Left lobe of liver (tissue), 2 donors: Measurements from ENCODE around the gene SKAP2. TPM values are rescaled to one million over a fixed set of nuclear protein-coding genes. Genes with fewer than 3 reads are reported as not detected.

Source experiments
- ATAC-seq: fragments of 200-7000 bp; cut with Tn5 transposase; one replicate; pipeline ENCODE4 v1.9.1; 2020; ENCODE audit warnings: mild to moderate bottlenecking, moderate library complexity
- DNase-seq: peaks from one replicate; pipeline ENCODE4 v3.0.0-alpha.2; 2020; ENCODE audit warnings: low spot score
- total RNA-seq: library from RNA; stranded (reverse); gene quantifications from one replicate; pipeline ENCODE4 v1.2.1, GENCODE V29; 2021
- donor health status: DM: no; HTN: no; CAD: no; lungs with moderate emphysema.
- donor health status: DM: no; HTN: yes; CAD: no.

SKAP2 gene
- total RNA-seq, 1 donor from 2014 or later: 5.2 TPM

DNA sequence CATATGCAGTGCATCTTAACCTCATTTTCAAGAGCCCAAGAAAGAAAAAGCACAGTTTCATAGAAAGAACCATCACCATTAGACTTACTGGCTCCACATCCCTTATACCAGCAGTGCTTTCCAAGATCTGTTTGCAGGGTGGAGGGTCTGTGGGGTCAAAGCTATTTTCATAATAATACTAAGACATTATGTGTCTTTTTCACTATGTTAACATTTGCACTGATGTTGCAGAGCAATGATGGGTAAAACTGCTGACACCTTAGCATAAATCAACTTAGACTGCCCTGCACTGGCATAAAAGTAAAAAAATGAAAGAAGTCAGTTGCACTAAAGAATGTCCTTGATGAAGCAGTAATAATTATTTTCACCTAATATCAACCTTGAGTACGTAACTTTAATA is 166.2 kb downstream of the SKAP2 start:
- ATAC-seq (no peak), DNase-seq (no peak)

DNA sequence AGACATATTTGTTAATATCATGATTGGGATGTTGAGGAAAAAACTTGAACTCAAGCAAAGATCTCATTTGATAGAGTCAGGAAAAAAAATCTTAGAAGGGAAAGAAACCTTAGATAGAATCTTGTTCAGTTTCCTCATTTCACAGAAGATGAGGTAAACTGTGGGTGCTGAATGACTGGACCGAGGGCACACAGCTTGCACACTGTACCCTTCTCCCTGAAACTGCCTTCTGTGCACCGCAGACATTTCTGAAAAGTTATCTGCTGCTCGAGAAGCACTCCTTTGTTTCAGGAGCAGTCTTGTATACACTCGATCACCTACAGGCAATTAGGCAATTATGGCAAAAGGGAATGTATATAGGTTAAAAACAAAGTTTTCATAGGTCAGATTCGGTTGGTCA is 167.4 kb downstream of the SKAP2 start:
- ATAC-seq (no peak), DNase-seq (no peak)

DNA sequence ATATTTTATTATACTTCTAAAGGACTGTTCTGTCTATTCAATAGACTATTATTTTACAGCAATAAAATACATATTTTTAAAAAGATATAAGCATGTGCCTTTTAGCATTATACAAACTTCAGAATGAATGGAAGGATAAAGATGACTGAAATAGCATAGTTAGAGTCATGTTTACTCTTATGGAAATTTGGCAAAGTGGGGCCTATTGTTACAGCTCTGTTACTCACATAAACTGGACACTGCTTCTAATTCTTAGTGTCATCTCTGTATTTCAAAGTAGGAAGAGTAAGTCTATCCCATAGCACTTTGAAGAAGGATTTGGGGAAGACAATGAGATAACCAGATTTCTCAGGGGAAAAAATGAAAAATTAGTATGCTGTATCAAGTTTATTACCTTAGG is 168.2 kb downstream of the SKAP2 start:
- DNase-seq (no peak), ATAC-seq (no peak)

DNA sequence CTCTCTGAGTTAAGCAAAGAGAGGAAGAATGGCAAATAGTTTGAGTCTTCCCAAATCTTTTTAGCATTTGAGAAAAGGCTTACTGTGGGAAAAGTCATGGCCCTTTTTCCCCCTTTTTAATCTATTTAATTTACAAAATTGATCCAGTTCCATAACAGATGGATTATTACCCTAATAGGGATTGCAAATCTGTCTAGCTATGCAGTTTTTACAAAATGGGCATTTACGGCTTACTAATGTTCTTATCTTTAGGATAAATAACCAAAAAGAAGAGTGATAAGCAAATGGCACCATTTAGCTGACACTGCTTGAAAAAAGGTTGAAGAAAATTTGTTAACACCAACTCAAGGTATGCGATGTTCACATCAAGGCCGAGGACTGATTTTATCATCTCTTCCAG is 169.7 kb downstream of the SKAP2 start:
- DNase-seq: no peak
- no peak for ATAC-seq

DNA sequence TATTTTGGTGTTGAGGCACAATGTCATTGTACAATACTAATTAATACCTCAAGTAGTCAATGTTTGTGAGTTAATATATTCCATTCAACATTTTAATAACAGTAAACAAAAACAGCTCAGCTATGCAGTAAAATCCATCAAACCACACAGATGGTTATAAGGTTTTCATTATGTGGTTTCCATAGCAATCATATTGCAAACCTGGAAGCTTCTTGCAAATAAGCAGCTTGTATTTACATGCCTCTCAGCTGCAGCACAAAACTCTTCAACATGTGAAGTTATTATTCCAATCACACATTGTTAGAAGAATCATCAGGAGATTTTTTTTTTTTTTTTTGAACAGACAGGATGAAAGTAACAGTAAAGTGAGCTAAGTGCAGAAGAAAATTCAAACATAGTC is 170.2 kb downstream of the SKAP2 start:
- DNase-seq (no peak), ATAC-seq (no peak)

GRCh38 chr7:26691886-26692285 is 172.5 kb downstream of the SKAP2 start:
- DNase-seq (no peak), ATAC-seq (no peak)

- no peak for DNase-seq
- no peak for ATAC-seq
These were observed 173.0 kb downstream of the SKAP2 start for GRCh38 chr7:26691406-26691805.

GRCh38 chr7:26690135-26690805 is 174.1 kb downstream of the SKAP2 start:
- peak; percentile 17 for ATAC-seq

GRCh38 chr7:26688936-26689506 is 175.4 kb downstream of the SKAP2 start:
- DNase-seq: no peak
- peak; percentile 69 for ATAC-seq

More at GRCh38 chr7:26690135-26690805, 174.1 kb downstream of the SKAP2 start:
- no peak for DNase-seq

DNA sequence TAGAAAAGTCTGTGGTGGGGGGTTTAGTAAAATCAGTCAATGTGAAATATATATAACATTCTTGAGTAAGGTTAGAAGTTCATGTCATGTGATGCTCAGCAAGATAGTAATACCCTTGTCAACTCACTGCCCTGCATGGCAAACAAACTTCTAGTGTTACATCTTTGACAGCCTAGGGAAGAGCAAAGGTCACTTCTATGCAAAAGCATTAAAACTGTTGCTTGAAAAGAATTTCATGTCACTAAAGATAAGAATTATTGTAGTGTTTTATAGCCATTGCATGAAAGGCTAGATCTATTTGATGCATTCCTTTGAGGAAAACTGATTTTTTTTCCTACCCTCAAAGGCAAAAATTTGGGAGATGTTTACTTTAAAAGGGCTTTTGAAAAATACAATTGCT is 176.0 kb downstream of the SKAP2 start:
- ATAC-seq: peak; percentile 49
- DNase-seq: no peak

- ATAC-seq: no peak
These were observed 177.4 kb downstream of the SKAP2 start for GRCh38 chr7:26687032-26687431.

GRCh38 chr7:26686448-26686981 is 177.9 kb downstream of the SKAP2 start:
- peak; percentile 68 for ATAC-seq
- DNase-seq: no peak

More at GRCh38 chr7:26687032-26687431, 177.4 kb downstream of the SKAP2 start:
- no peak for DNase-seq

DNA sequence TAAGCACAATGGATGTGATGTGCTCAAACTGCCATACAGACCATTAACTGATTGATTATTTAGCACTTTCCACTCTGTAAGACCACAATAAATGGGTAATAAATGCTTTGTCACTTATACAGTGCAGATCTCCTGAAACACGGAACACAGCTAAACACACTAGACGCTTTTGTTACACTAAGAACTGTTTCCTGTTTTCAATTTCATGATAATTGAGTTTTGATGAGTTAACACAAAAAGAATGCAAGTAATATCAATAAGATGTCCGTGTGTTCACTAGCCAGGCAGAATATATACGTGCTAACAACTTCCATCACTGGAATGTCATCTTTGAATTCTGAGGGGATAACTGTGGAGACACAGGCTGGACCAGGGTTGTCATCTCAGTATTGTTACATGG is 178.8 kb downstream of the SKAP2 start:
- ATAC-seq (no peak), DNase-seq (no peak)

GRCh38 chr7:26684447-26684846 is 179.9 kb downstream of the SKAP2 start:
- no peak for ATAC-seq
- no peak for DNase-seq

DNA sequence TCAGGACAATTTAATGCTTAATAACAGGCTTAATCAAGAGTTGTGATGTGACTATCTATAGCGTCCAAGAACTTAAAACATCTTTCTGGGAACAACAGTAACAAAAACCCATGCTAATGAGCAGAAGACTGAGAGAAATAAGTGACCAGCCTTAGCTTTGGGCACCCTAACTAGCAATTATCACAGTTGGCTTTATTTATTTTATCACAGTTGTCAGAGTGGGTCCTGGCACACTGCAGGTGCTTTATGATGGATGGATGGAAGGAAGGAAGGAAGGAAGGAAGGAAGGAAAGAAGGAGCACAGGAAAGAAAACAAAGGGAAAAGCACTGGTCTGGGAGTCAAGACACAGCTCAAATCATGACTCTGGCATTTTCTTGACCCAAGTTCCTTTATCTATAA is 181.1 kb downstream of the SKAP2 start:
- ATAC-seq (no peak), DNase-seq (no peak)

- ATAC-seq (peak; percentile 68), DNase-seq (no peak)
These were observed 182.5 kb downstream of the SKAP2 start for GRCh38 chr7:26681819-26682418.

DNA sequence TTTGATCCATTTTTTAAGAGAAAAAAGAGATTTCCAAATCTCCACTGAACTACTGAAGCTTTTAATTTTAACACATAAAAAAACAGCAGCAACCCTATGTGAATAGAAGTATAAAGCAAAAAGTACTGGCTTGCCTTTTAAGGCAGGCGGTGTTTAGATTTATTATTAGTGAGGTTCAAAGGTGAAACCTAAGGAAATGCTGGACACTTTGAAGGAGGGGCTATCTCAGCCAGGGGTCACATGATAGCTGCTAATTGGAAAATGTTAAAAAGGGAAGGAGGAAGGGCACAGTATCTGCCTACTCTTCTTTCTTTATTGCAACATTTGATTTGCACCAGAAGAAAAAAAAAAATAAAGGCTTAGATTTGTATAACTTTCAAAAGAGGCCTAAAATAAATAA is 183.8 kb downstream of the SKAP2 start:
- DNase-seq: no peak
- no peak for ATAC-seq

GRCh38 chr7:26675143-26675887 is 189.1 kb downstream of the SKAP2 start:
- no peak for ATAC-seq
- DNase-seq: no peak

DNA sequence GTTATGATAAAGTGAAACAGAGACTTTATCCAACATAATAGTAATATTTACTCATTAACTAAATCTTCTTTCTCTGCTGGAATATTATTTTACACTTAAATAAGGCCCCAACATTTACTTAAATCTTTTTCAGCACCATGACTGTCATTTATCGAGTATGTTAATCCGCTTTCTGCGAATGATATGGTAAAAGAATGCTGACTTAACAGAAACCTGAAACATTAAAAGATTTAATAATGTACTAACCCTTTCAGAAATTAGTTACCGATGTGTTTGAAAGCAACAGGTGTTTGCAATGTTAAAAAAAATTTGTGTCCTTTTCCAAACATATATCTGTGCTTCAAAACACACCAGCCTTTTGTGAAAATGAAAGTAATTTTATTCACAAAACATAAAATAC is 190.5 kb downstream of the SKAP2 start:
- DNase-seq (no peak), ATAC-seq (no peak)

DNA sequence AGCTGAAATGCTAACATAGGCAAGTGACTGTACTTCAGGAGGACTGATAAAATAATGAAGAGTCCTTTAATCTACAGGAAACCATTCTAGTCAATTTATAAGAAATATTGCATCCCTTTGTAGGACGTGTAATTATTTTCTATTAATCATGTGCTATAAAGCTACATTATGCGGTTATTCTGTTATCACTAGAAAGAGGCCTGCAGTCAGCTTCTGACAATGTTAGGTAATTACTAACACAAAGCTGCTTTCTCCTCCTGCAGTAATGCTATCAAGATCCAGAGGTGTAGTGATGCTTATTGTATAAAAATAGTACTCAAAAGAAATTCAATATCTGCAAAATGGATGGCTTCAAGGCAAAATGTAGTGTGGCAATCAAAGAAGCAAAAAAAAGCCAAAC is 191.1 kb downstream of the SKAP2 start:
- no peak for ATAC-seq
- no peak for DNase-seq

DNA sequence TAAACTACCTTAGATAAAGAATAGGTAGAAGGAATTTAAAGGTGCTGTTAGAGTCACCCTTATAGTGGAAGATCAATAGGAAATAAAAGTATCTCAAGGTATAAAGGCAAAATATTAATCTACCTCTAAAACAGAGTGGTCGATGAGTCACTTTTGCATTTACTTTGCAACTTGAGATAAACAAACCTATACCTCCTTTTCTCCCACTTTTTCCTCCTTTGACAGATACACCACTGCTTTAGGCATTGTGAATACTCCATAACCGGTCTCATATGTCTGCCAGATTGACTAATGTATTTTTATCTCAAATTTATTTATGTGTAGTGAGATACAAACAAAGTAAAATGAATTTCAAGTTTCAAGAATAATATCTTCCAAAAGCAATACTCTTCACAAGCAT is 193.5 kb downstream of the SKAP2 start:
- no peak for DNase-seq
- ATAC-seq: no peak

DNA sequence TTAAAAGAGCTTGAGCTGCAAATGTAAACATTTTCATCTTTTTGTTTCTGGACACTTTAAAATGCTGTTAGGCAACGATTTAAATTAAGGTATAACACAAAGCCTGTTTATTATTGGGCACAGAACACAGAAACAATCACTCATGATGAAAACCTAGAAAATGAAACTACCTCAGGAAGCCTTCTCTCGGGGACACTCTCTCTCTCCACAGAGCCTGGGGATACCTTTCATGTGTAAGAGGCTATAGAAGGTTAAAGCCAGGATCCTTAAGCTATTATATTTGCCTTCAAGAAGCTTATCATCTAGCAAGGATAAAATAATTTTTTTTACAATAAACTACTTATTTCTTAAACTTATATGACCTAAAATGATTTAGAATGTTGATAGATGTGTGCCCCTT is 194.1 kb downstream of the SKAP2 start:
- ATAC-seq (no peak), DNase-seq (no peak)
